NCI-H1436 treated with DMSO at 0.1 percent for 48 hours (cell line): ENCODE measurements around the gene POTED.
"Not testable (repeated sequence)": the region's sequence is repeated elsewhere in the genome, so short reads cannot be mapped to it uniquely, and the experiment has no call there.

Experiments used
- DNase-seq: peaks from one replicate; lab custom pipeline; 2025; lab: John Stamatoyannopoulos, UW

Gene POTED

GRCh38 chr21:13609477-13609876 is at the start of gene POTED:
TSS of gene POTED (plus strand) at chr21:13609777. CDS start at chr21:13610229, 452 bp downstream.
- DNase-seq: not testable (repeated sequence)

- not testable (repeated sequence) for DNase-seq
These were observed 40.5 kb downstream of the POTED start for GRCh38 chr21:13650101-13650500.

GRCh38 chr21:13651746-13652145 is 42.2 kb downstream of the POTED start:
- DNase-seq: not testable (repeated sequence)
